Fibroblast of lung (primary cell): ENCODE measurements around the gene SPPL2B. TPM values are rescaled to one million over a fixed set of nuclear protein-coding genes. Genes with fewer than 3 reads are reported as not detected.

Experiments used
- DNase-seq, 2 donors: peaks; one replicate each; pipeline versions ENCODE4 v3.0.0 to v3.0.0-alpha.2; 2010; ENCODE audit warnings: low read depth in 2 of 2
- H2AFZ ChIP-seq: 2 replicates; pipeline ENCODE4 v1.5.1; 2012; ENCODE audit warnings: low read length, control low read depth, inconsistent platforms
- H3K27ac ChIP-seq: 2 replicates; pipeline ENCODE4 v1.5.1; 2011; ENCODE audit warnings: low read length, control low read depth; ENCODE audit not compliant: insufficient read depth
- H3K27me3 ChIP-seq: 2 replicates; pipeline ENCODE4 v1.5.1; 2011; ENCODE audit warnings: mild to moderate bottlenecking, low read length; ENCODE audit not compliant: control insufficient read depth, insufficient read depth
- H3K36me3 ChIP-seq: 2 replicates; pipeline ENCODE4 v1.5.1; 2011; ENCODE audit warnings: low read length; ENCODE audit not compliant: control insufficient read depth, insufficient read depth
- H3K4me1 ChIP-seq: 2 replicates; pipeline ENCODE4 v1.5.1; 2011; ENCODE audit warnings: low read length; ENCODE audit not compliant: control insufficient read depth, insufficient read depth; ENCODE audit errors: extremely low read depth
- H3K4me2 ChIP-seq: 2 replicates; pipeline ENCODE4 v1.5.1; 2011; ENCODE audit warnings: low read length, control low read depth; ENCODE audit not compliant: insufficient read depth; ENCODE audit errors: extremely low read depth
- H3K4me3 ChIP-seq, 4 experiments: fragments of 200-600 bp in 1 of 4; sonication (generic) in 1 of 4; replicated peaks in 1 of 4; 2 replicates each; pipeline ENCODE4 v1.5.1; 2011 to 2016; ENCODE audit warnings: low read length in 4 of 4, low read depth in 3 of 4, mild to moderate bottlenecking in 3 of 4, control low read depth in 2 of 4, inconsistent platforms in 1 of 4, mixed read lengths in 1 of 4; ENCODE audit not compliant: insufficient read depth in 1 of 4; ENCODE audit errors: control extremely low read depth in 1 of 4
- H3K79me2 ChIP-seq: 2 replicates; pipeline ENCODE4 v1.5.1; 2012; ENCODE audit warnings: mild to moderate bottlenecking, low read length, inconsistent platforms; ENCODE audit not compliant: control insufficient read depth, insufficient read depth
- H3K9ac ChIP-seq: 2 replicates; pipeline ENCODE4 v1.5.1; 2011; ENCODE audit warnings: mild to moderate bottlenecking, low read length, control low read depth; ENCODE audit not compliant: insufficient read depth
- H3K9me3 ChIP-seq: 2 replicates; pipeline ENCODE4 v1.5.1; 2012; ENCODE audit warnings: low read depth, low read length; ENCODE audit not compliant: control insufficient read depth, insufficient read depth
- H4K20me1 ChIP-seq: 2 replicates; pipeline ENCODE4 v1.5.1; 2011; ENCODE audit warnings: low read length; ENCODE audit not compliant: control insufficient read depth, insufficient read depth; ENCODE audit errors: extremely low read depth
- CTCF ChIP-seq, 2 donors: IDR thresholded peaks in 1 of 2; conservative IDR thresholded peaks in 1 of 2; 1 replicate in 1 of 2; 2 replicates in 1 of 2; pipeline ENCODE4 v1.5.1; 2011 to 2012; ENCODE audit warnings: low read length in 2 of 2, control low read depth in 1 of 2, inconsistent platforms in 1 of 2, low read depth in 1 of 2, mild to moderate bottlenecking in 1 of 2
- EZH2 ChIP-seq: IDR thresholded peaks from 2 replicates; pipeline ENCODE4 v1.5.1; 2012; ENCODE audit warnings: low read length, control low read depth, mild to moderate bottlenecking; ENCODE audit errors: missing control alignments
- polyA plus RNA-seq, 2 donors: library from polyadenylated mRNA; depleted of rRNA in 1 of 2; stranded (reverse) in 1 of 2; unstranded in 1 of 2; fragments of >200 nt; gene quantifications; 2 replicates each; pipeline ENCODE4 v1.2.1, GENCODE V29; 2011 to 2012; ENCODE audit warnings: missing spikeins in 1 of 2
- total RNA-seq: library from RNA; depleted of rRNA; stranded (reverse); fragments of >200 nt; gene quantifications from 2 replicates; pipeline ENCODE4 v1.2.1, GENCODE V29; 2014

Gene SPPL2B
- total and polyA plus RNA-seq, 2 donors (not counting 1 experiment from before 2014, with no cell fraction given) = 16.0 to 23.8 TPM

- H3K4me2 ChIP-seq = no peak overlapping the region
- H3K4me3 ChIP-seq = no peak overlapping the region
- DNase-seq = no peak
- no peaks in the 10 kb centered on the region for H3K27me3 ChIP-seq
- no peak overlapping the region for H2AFZ ChIP-seq
- H3K27ac ChIP-seq = no peak overlapping the region
- peaks cover 13% of the 10 kb centered on the region for H3K36me3 ChIP-seq
- H4K20me1 ChIP-seq = no peaks in the 10 kb centered on the region
- H3K79me2 ChIP-seq = peaks cover 30% of the 10 kb centered on the region
- no peaks in the 10 kb centered on the region for H3K4me1 ChIP-seq
- no peaks in the 10 kb centered on the region for H3K9me3 ChIP-seq
- no peak for TF ChIP-seq CTCF (conservative IDR thresholded peaks at IDR 0.05 in 1 of 2, IDR thresholded peaks at IDR 0.05 in 1 of 2; ENCODE audit: low read depth in 1 of 2, low read length in 2 of 2)
- no peak for TF ChIP-seq EZH2
- no peak overlapping the region for H3K9ac ChIP-seq
Observed at GRCh38 chr19:2336528-2337328, 8.2 kb downstream of the SPPL2B start.

- peaks cover 25% of the 10 kb centered on the region for H3K79me2 ChIP-seq
- DNase-seq = peak; percentile 44 to 59
- no peaks in the 10 kb centered on the region for H4K20me1 ChIP-seq
Observed at GRCh38 chr19:2337329-2337707, 8.8 kb downstream of the SPPL2B start.

More at GRCh38 chr19:2337329-2337707, 8.8 kb downstream of the SPPL2B start:
- H3K27ac ChIP-seq = no peak overlapping the region
- H3K9me3 ChIP-seq = no peaks in the 10 kb centered on the region
- no peaks in the 10 kb centered on the region for H3K4me1 ChIP-seq
- TF ChIP-seq EZH2 (no peak), CTCF (conservative IDR thresholded peaks at IDR 0.05 in 1 of 2, IDR thresholded peaks at IDR 0.05 in 1 of 2; ENCODE audit: low read depth in 1 of 2, low read length in 2 of 2) (peak in 1 of 2 donors; percentile 11)
- no peaks in the 10 kb centered on the region for H3K27me3 ChIP-seq
- H3K9ac ChIP-seq = no peak overlapping the region
- no peak overlapping the region for H3K4me3 ChIP-seq
- H3K36me3 ChIP-seq = peaks cover 13% of the 10 kb centered on the region
- H3K4me2 ChIP-seq = no peak overlapping the region
- no peak overlapping the region for H2AFZ ChIP-seq
